ENCODE data around the gene GRAMD1B. TPM values are rescaled to one million over a fixed set of nuclear protein-coding genes. Genes with fewer than 3 reads are reported as not detected.

Gene GRAMD1B
- total RNA-seq, 2 donors from 2014 or later, result 2.1 to 5.7 TPM

DNA sequence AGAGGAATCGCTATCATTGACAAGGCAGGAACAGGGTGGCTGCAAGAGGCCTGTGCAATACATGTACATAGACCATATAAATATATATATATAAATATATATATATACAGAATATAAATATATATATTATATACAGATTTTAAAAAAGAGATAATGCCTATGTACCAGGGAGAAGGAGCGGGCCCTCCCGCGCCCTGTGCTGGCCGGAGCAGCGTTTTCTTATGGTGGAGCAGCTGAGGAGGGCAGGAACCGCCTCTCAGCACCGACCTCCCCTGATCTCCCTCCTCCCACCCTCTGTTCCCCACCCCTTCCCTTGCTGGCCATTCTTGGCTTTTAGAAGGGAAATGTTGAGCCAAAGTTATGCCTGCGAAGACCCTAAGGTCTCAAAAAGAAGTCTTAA lies 192.5 kb downstream of the GRAMD1B start:
- no peak for ATAC-seq (ENCODE audit: insufficient number of reproducible peaks, low FRiP score, low read depth)
- TF ChIP-seq, protein P1, sequence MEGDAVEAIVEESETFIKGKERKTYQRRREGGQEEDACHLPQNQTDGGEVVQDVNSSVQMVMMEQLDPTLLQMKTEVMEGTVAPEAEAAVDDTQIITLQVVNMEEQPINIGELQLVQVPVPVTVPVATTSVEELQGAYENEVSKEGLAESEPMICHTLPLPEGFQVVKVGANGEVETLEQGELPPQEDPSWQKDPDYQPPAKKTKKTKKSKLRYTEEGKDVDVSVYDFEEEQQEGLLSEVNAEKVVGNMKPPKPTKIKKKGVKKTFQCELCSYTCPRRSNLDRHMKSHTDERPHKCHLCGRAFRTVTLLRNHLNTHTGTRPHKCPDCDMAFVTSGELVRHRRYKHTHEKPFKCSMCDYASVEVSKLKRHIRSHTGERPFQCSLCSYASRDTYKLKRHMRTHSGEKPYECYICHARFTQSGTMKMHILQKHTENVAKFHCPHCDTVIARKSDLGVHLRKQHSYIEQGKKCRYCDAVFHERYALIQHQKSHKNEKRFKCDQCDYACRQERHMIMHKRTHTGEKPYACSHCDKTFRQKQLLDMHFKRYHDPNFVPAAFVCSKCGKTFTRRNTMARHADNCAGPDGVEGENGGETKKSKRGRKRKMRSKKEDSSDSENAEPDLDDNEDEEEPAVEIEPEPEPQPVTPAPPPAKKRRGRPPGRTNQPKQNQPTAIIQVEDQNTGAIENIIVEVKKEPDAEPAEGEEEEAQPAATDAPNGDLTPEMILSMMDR (IDR thresholded peaks at IDR 0.05), result no peak
- Histone ChIP-seq H3K27me3 (replicated peaks; ENCODE audit: insufficient read depth) (no peaks in the 10 kb centered on the region), H3K4me1 (ENCODE audit: control insufficient read depth in 1 of 2, low read depth in 2 of 2) (no peaks in the 10 kb centered on the region), H3K4me3 (no peak overlapping the region), H3K27ac (no peak overlapping the region), H3K9me3 (no peaks in the 10 kb centered on the region), H3K36me3 (no peaks in the 10 kb centered on the region)
- no peak for DNase-seq (ENCODE audit: low spot score)

DNA sequence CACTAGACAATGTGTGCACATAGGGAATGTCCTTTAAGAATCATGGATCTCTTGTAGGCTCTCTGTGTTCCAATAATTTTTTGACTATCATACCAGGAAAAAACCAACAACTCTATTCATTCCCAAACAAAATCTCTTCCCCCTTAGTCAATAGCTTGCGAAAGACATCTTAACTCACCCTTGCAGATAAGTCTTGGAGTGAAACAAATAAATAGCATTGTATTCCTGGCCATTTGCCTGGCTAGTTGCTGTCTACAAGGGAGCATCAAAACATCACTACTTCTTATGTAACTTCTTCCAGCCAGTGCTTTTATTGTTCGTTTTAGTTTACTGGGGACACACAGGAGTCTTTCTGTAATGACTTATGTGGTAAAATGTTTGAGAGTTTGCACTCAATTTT lies 194.9 kb downstream of the GRAMD1B start:
- no peaks in the 10 kb centered on the region for H3K36me3 ChIP-seq
- H3K4me1 ChIP-seq (ENCODE audit: control insufficient read depth in 1 of 2, low read depth in 2 of 2), result no peaks in the 10 kb centered on the region
- H3K4me3 ChIP-seq, result no peak overlapping the region
- H3K9me3 ChIP-seq, result no peaks in the 10 kb centered on the region
- TF ChIP-seq, protein P1 (IDR thresholded peaks at IDR 0.05), result no peak
- ATAC-seq (ENCODE audit: insufficient number of reproducible peaks, low FRiP score, low read depth) (no peak), DNase-seq (ENCODE audit: low spot score) (no peak)
- H3K27me3 ChIP-seq (replicated peaks; ENCODE audit: insufficient read depth), result no peaks in the 10 kb centered on the region
- no peak overlapping the region for H3K27ac ChIP-seq

DNA sequence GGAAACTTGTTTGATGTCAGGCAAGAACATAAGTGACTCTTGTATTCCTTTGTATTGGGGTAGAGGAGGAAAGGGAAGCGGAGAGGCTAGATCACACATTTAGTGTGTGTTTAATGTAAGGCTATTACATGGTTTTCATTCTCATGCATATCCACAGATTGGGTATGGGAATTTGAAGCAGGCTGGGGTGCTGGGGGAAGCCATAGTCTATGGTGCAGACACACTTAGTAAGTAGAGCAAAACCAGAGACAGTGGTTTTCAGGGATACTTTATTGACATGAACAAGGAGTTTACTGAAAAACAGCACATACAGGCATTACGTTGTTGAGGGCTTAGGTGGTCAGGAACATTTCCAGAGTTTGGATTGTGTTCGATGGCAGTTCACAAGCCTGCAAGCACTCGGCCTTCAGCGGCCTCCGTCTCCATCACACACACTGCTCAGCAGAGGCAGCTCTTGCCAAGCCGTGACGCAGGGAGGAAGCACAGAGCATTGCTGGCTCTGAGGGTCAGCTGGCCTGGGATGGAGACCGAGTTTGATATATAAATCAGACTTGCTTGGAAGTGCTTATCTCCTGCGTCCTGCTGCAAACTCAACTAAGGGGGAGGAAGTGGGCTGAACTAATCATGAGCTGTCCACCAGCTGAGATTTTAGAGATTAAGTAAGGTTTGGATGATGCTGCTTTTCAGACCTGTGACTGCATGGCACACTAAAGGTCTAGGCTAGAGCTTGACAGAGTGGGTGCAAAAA lies 199.0 kb downstream of the GRAMD1B start:
- Histone ChIP-seq H3K27me3 (replicated peaks; ENCODE audit: insufficient read depth) (no peaks in the 10 kb centered on the region), H3K27ac (no peak overlapping the region), H3K4me3 (no peak overlapping the region), H3K9me3 (no peaks in the 10 kb centered on the region), H3K4me1 (ENCODE audit: control insufficient read depth in 1 of 2, low read depth in 2 of 2) (no peaks in the 10 kb centered on the region), H3K36me3 (no peaks in the 10 kb centered on the region)
- ATAC-seq (ENCODE audit: insufficient number of reproducible peaks, low FRiP score, low read depth), result no peak
- TF ChIP-seq, protein P1 (IDR thresholded peaks at IDR 0.05), result no peak
- DNase-seq (ENCODE audit: low spot score), result no peak

DNA sequence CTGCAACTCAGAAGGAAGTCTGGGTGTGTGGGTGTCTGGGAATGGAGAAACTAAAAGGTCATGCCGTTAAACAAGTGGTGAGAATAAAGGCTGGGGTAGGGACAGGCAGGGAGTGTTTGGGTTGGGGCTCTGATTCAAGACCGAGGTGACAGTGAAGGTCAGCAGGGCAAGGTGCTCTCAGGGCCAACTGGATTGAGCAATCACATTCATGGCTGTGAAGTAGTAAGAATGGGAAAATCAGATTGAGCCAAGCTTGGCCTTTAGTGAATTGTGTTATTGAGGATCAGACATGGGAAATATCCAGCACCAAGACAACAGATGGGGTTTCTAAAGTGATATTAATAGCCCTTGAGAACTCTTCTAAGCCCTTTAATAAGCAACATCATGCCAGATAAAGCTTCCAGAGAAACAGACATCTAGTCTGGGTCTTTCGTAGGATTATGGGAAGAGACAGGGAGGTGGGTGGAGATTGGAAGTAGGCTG lies 200.1 kb downstream of the GRAMD1B start:
- no peaks in the 10 kb centered on the region for H3K36me3 ChIP-seq
- no peaks in the 10 kb centered on the region for H3K27me3 ChIP-seq (replicated peaks; ENCODE audit: insufficient read depth)
- H3K4me1 ChIP-seq (ENCODE audit: control insufficient read depth in 1 of 2, low read depth in 2 of 2), result no peaks in the 10 kb centered on the region
- H3K27ac ChIP-seq, result no peak overlapping the region
- DNase-seq (ENCODE audit: low spot score) (no peak), ATAC-seq (ENCODE audit: insufficient number of reproducible peaks, low FRiP score, low read depth) (no peak)
- no peaks in the 10 kb centered on the region for H3K9me3 ChIP-seq
- no peak overlapping the region for H3K4me3 ChIP-seq
- TF ChIP-seq, protein P1 (IDR thresholded peaks at IDR 0.05), result no peak

DNA sequence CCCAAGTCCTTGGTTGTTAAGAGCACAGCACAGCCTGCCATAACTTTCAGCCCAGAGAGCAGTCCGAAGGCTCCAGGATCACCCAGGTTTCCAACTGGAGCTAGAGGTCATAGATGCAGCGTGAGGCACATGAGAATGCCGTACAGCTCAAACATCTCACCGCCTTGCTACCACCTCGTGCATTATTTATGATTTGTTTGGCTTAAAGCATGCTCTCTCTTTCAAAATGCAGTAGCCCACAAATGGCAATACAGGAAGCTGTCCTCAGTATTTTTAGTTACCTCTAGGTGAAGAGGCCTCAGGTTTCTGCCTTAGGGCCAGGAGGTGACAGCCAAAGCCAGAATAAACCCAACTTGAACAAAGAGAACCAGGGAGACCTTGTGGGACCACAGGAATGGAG lies 210.0 kb downstream of the GRAMD1B start:
- Histone ChIP-seq H3K36me3 (no peaks in the 10 kb centered on the region), H3K27ac (no peak overlapping the region), H3K9me3 (no peaks in the 10 kb centered on the region), H3K27me3 (replicated peaks; ENCODE audit: insufficient read depth) (no peaks in the 10 kb centered on the region), H3K4me1 (ENCODE audit: control insufficient read depth in 1 of 2, low read depth in 2 of 2) (no peaks in the 10 kb centered on the region), H3K4me3 (no peak overlapping the region)
- no peak for DNase-seq (ENCODE audit: low spot score)
- TF ChIP-seq, protein P1 (IDR thresholded peaks at IDR 0.05), result no peak
- no peak for ATAC-seq (ENCODE audit: insufficient number of reproducible peaks, low FRiP score, low read depth)
